ENCODE results near the gene PITPNM2. TPM values are rescaled to one million over a fixed set of nuclear protein-coding genes. Genes with fewer than 3 reads are reported as not detected.

The PITPNM2 gene
- total RNA-seq (2014; rRNA removed; shearing (Covaris generic)): 3.0 and 6.2 TPM in 2 replicates
- 7.4 and 8.9 TPM in 2 replicates for polyA plus RNA-seq (2015; cell fraction: cytosol; rRNA removed)
- 22.9 and 24.1 TPM in 2 replicates for polyA plus RNA-seq (2015; cell fraction: nucleus; rRNA removed)

DNA sequence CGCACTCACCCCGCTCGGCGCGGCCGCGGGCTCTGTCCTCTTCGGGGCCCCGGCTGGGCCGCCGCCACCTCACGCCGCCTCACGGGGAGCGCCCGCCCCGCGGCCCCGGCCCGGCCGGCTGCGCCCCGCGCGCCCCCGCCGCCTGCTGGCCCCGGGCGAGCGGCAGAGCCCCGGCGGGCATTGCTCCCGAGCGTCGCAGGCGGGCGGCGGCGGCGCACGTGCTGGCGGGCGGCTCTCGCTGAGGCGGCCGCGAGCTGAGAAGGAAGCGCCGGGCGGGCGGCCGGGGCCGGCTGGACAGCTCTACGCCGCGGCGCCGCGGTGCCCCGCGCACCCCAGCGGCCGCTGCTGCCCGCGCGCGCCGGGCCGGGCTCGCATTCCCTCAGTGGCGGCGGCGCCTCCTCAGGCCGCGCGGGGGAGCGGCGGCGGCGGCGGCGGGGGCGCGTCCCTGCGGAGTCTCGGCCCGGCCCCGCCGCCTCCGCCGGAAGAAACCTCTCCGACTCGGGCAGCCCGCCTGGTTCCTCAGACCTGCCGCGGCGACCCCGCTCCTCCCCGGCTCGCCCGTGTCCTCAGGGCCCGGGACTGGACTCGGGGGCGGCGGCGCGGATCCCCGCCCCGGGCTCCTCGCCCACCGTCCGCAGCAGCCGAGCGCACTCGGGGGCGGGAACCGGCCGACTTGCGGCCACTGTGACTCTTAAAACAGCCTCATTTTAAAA is at the start of gene PITPNM2:
Gene PITPNM2 (minus strand): TSS at position 347 of the 713 bp plus-strand sequence. CDS start 116,500 bp downstream, outside the sequence.
- no peak for DNase-seq (ENCODE audit: low read depth)

DNA sequence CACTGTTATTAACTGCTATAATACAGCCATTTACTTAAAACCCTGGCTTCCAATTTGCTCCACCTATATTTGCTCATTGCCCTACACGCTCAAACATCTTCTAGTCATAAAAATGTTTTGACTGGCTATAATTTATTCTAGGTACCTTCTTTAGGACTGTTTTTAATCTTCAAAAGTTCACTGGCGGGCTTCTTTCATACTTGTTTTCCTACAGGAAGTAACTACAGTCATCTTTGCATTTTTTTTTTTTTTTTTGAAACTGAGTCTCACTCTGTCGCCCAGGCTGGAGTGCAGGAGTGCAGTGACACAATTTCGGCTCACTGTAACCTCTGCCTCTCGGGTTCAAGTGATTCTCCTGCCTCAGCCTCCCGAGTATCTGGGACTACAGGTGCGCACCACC is 49.5 kb upstream of the PITPNM2 start:
- no peak for DNase-seq (ENCODE audit: low read depth)

DNA sequence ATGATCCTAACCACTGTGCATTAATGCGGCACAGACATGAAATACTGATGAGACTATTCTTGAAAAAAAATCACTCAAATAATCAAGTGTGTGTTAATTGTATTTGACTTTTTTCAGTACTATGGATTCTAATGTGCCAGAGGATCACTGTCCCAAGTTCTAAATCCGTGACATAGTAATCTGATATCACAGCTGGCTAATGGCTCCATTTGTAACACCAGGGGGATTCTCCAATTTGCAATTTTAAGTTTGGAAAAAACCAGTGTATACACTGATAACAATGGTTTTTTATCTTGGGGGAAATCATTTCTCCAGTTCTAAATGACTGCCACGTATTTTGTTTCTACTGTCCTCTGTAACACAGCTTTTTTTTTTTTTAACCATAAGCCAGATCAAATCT is 49.0 kb upstream of the PITPNM2 start:
- DNase-seq (ENCODE audit: low read depth): no peak

DNA sequence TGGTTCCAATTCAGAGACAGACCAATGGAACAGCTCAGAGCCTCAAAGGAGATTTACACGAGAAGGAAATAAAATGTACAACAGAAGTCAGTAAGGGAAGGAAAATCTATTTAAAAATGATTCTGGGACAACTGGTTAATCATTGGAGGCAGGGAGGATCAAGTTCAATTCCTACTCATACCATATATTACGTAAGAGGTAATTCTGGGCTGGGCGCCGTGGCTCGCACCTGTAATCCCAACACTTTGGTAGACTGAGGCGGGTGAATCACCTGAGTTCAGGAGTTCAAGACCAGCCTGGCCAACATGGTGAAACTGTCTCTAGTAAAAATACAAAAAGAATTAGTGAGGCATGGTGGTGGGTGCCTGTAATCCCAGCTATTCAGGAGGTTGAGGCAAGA is 36.7 kb upstream of the PITPNM2 start:
- no peak for DNase-seq (ENCODE audit: low read depth)

DNA sequence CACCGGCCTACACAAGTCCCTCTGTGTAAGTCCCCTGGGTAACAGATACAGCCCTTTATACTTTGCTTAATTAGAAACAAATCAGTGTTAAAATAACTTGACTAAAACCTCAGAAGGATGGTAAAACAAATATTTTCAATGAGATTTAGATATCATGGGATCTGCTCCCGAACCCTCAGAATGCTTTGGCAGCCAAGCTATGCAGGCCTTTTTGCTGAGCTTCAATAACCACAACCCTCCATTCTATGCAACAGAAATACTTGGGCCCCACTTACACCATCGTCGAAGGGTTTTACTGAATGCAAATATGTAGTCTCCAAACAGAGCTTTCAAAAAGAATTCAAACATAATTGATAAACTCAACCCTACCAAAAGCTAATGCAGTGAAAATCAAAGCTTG is 29.3 kb upstream of the PITPNM2 start:
- no peak for DNase-seq (ENCODE audit: low read depth)

DNA sequence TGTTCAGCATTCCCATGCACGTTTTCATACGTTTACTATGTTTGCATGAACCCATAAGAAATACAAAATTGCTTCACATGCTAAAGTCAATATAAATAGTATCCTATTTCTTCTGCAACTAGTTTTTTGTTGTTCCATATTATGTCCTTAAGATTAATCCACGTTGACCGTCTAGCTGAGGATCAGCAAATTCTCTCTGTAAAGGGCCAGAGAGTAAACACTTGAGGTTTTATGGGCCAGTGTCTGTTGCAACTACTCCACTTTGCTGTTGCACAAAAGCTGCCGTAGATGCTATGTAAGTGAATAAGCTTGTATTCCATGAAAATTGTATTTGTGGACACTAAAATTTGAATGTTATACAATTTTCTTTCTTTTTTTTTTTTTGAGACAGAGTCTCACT is 21.1 kb upstream of the PITPNM2 start:
- DNase-seq (ENCODE audit: low read depth): no peak

DNA sequence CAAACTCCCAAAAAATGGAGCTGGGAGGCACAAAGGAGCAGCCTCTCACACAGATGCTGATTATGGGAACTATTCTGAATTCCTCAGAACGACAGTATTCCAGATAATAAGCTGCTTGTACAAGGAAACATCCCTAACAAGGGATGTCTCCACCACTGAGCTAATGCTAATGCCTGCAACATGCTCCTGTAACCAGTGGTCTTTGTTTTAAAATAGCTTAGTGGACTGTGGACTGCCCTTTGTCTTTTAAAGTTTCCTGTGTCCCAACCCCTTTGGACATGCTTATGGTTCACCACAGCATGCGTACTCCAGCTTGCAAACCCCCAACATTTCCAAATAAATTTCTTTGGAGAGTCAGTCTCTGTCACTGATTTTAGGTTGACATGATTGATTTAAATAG is 16.4 kb upstream of the PITPNM2 start:
- no peak for DNase-seq (ENCODE audit: low read depth)

DNA sequence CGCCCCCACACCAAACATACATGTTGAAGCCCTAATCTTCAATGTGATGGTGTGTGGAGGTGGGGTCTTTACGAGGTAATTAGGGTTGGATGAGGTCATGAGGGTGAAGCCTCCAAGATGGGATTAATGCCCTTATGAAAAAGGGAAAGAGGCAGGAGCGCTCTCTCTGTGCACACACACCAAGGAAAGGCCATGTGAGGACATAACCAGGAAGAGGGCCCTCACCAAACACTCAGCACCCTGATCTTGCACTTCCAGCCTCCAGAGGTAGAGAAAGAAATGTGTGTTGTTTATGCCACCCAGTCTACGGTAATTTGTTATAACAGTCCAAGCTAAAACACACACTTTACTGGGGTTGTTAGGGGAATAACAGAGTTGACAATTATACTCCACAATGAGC is 14.6 kb upstream of the PITPNM2 start:
- DNase-seq (ENCODE audit: low read depth): no peak

DNA sequence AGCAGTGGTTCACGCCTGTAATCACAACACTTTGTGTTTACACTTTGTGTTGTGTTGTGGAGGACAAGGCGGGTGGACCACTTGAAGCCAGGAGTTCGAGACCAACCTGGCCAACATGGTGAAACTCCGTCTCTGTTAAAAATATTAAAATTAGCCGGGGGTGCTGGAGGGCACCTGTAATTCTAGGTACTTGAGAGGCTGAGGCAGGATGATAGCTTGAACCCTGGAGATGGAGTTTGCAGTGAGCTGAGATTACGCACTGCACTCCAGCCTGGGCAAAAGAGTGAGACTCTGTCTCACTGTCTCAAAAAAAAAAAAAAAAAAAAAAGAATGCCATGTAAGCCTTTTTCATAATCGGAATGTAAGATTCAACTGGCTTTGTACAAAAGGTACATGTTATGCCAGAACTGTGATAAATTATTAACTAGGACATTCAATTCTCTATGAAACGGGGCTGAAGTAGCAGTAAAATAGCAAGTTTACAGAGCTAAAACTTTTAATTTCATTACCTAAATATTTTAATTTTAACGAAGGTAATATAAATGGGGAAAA is 13.9 kb upstream of the PITPNM2 start:
- no peak for DNase-seq (ENCODE audit: low read depth)

DNA sequence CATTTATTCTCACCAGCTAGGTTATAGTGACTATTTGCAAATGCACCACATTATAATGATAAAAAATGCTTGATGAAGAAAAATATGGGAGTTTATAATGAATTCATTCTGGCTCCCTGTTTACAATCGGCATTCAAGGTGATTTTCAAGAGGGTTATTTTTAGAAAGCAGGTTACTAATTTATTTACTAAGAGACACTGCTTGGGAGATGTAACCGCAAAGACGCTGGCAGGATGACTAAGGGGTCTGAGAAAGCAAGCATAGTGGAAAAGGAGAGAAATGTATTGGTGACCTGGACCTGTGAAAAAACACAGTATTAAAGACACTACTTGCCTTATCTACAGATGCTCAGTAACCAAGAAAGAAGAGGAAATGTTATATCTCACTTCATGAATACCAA is 13.3 kb upstream of the PITPNM2 start:
- DNase-seq (ENCODE audit: low read depth): no peak

DNA sequence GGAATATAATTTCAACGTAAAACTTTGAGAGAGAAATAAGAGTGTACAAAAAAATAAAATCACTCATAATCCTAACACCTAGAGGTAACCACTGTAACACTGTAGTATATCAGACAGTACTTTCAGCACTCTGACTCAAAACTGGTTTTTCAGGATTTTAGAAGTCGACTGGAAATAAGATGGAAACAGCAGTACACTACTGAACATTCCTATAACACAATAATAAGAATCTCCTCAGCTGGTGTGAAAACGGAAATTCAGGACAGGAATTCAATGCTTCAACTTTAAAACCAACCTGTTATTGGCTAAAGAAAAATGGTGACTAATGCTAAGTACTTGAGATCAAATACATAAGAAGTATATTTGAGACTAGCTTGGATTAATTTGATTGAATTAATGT is 12.3 kb upstream of the PITPNM2 start:
- DNase-seq (ENCODE audit: low read depth): no peak

DNA sequence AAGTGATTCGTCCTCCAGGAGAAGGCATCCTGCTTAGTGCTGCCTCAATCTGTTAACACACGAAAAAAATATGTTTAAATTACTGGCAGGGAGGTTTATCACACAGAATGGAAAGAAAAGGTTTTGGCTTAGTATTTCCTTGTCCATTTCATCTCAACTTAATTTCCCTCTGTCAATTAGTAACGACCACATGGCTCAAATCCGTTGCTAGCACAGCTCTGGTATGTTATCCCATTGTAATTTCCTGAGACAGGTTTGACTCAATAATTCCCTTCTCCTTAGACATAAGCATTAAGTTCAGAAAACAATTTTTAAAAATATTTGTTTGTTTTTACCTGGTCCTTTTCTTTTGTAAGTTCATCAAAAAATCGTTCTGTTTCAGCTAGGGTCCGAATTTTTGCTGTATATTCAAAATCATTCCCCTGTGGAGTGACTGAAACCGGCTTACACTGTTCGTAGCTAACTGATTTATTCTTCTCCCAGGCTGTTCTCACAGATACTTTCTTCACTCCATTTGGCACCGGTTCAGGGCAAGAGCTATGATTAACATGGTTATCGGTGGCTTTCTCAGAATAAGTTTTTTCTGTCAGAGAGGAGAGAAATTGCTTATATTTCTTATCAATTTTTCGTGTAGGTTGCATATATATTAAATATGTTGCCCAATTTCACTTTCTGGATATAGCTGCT is 10.1 kb upstream of the PITPNM2 start:
- no peak for DNase-seq (ENCODE audit: low read depth)

DNA sequence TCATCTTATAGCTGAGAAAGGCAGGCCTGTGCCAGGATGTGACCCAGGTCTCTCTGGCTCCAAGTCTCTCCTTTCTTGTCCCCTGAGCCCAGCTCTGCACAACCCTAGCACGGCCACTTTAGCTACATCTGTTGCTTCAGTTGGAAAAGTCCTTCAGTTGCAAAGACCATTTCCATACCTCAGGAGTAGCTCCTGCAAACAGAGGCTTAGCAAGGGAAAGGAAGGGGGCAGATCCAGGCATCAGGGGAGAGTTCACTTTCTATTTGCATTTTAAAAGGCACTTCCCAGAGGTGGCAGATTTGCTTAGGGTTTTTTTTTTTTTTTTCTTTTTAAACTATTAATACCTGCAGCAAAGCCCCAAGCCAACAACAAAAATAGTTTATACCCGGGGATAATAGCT is 3.0 kb upstream of the PITPNM2 start:
- no peak for DNase-seq (ENCODE audit: low read depth)

DNA sequence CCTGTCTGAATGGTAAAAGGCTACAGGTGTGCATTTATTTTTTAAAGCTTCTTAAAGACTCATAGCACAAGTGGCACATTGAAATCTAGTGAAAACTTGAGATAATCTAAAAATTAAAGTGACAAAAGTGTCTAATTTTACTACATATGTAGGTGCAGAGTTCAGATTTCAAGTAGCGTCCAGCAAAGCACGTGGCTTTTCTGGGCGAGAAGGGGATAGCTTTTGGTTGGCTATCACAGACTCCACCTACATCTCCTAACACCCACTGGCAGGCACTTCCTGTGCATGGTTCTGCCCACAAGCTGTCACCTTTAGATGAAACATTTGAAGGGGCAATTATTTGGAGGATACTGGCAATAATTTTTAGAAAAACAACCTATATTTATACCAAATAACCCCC is 1.9 kb upstream of the PITPNM2 start:
- no peak for DNase-seq (ENCODE audit: low read depth)

DNA sequence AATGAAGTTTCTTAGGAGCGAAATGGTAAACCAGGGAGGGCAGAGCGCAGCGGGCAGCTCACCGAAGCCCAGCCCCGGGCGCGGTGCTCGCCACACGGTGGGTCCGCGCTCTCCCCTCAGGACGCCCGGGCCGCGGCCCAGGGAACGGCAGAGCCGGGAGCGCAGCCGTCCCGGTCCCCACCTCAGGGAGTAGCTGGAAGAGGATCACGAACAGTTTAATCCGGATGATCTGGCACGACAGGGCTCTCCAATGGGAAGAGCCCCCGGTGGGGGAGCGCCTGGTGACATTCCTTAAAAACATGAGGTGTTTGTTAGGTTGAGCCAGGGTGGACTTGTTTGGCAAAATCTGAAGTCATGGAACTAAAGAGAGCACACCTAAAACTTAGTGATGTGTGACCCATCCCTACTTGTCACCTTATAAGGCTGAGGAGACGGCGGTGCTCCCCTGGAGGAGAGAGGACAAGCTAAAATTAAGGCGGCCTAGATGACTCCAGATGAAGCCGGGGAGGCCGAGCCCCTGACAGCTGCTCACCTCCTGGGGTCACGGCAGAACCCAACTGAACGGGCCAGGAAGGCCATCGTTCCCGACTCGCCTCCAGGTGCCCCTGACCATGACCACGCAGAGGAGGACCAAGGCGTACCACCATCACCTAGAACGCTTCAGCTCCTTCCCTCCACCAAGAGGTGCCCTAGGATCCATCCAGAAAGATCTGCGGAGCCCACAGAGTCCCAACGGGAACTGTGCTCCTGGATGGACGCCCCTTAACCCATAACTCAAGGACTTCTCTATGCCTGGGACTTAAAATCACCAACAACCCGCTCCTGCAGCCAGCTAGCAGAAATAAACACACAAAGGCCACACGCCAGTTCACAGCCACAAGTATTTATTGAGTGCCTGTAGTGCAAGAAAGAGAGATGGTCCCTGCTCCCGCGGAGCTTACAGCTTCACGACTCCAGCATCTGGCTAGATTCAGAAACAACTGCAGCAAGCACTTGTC is 866 bp upstream of the PITPNM2 start:
- no peak for DNase-seq (ENCODE audit: low read depth)

DNA sequence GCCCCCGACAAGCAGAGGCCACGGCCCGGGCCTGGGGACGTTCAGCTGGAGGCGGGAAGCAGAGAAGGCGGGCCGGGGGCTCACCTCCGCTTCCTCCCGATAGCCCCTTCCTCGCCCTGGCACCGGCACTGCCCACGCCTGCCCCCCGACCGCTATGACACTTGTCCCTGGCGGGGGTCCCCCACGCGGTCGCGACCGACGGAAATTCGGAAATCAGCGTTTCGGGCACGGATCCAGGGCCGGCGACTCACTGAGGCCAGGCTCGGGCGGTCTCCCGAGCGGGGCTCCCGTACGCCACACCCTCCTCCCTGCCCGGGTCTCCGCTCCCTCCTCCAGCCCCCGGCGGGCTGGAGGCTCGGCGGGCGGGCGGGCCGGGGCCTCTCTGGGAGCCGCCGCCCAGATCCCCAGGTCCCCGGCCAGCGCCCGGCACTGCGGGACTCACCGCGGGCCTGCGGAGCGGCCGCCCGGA is 581 bp downstream of the PITPNM2 start:
- no peak for DNase-seq (ENCODE audit: low read depth)

DNA sequence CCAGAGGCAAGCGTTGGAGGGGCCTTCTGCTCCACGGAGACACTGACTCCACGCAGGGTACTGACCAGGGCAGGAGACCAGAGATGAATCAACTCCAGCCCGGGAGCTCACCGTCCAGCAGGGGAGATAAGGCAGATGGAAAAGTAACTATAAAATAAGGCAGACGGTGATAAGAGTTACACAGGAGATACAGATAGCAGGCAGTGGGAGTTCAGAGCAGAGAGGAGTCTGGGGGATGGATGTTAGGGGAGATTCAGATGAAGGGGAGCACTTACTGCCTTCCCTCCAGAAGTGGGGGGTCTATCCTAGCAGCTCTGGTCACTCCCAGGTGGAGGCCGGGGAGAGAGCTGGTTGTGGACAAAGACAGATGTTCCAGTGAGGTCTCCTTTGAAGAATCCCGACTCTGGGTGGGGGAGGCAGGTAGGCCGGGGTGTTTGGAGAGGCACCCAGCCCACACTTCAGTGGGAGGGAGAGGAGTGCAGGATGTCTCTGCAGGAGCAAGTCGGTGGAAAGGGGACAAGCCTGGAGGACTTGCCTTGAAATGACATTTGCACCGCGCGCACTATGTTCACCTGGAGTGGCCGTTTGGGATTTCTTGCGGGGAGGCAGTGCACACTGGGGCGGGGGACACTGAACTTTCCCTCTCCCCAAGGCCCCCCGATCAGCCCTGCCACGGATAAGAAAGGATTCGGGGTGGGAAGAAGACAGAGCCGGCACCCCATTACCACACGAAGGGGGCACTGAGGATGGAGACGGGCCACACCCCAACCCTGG is 1.2 kb downstream of the PITPNM2 start:
- DNase-seq (ENCODE audit: low read depth): no peak

DNA sequence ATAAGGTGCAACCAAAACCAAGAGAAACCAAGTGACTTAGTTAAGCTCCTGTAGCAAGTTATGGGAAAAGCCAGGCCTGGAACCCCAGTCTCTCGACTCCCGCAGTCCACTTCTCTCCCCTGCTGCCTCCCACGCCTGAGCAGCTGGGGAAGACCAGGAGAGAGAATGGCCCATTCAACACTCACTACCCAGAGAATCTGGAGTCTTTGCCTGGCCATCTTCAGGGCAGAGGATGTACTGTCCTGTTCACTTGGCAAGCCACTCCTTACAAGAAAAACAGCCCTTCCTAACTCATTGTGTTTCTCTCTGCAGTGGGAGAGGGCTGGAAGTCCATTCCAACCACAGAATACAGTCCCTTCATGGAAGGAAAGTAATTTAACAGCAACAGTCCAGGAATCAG is 1.8 kb downstream of the PITPNM2 start:
- DNase-seq (ENCODE audit: low read depth): no peak

DNA sequence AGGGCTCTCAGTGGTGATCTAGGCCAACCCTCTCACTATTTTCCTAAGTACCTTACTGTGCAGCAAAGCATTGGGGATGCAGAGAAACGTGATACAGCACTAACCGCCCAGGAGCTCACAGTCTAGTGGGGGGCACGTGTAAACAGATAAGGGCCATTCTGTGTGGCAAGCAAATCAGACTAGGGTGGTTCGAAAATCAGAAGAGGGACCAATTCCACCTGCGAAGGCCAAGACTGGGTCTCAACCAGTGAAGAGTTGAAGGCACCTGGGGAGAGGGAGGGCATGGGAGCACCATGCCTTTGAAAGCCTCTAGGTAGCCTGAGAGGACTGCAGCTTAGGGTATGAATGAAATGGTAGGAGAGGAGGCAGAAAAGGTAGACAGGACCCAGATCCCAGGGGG is 2.2 kb downstream of the PITPNM2 start:
- DNase-seq (ENCODE audit: low read depth): no peak

DNA sequence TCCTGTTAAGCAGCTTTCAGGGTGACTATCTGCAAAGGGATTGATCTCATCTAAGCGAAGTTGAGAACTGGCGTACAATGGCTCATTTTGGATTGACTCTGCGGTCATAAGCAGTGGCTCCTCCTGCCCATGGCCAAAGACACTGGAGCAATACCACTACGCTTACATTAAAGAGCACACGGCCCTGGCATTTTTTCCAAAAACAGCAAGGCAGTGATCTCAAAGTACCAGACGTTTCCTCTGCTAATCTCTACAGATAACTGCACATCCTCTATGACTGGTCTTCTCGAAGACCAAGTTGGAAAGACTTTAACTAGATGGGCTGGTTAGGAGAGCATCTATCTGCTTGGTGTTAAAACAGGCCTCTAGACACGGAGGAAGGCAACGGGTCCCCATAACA is 2.7 kb downstream of the PITPNM2 start:
- no peak for DNase-seq (ENCODE audit: low read depth)

DNA sequence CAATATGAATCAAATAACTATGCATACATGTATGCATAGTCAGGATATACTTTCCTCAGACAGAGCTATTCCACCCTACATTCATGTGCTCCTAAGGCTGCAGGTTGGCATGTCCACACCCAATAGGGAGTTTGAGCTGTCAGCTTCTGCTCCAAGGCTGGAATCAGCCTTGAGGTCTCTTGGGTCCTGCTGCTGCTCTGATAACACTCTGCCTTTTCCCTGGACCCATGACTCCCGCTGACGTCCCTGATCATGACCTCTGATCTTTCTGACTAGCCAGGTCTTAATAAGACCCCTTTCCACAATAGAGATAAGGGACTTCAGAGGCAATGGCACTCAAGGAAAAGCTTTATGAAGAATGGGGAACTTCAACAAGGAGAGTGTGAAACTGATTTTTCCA is 5.7 kb downstream of the PITPNM2 start:
- DNase-seq (ENCODE audit: low read depth): no peak

Data from HT1080 (cell line).